ENCODE measurements around the gene GPRC5C.

The GPRC5C gene

DNA sequence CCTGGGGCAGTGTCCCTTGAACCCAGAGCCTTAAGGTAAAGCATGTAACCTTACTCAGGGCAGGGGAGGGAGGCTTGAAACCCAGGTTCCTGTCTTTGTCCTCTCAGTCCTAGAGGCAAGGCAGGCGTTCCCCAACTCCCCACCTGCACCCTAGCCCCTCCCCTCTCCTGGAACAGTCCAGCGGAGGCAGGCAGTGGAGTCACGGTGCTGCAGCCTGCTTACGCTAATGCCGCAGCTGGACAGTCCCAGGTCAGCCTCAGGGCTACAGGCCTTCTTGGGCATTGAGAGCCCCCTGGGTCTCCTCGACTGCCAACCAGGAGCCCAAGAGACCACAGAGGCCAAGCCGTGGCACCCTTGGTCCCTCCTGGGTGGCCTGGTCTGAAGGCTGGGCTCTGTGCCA is 27.7 kb downstream of the GPRC5C start:
- TF ChIP-seq CTCF (IDR thresholded peaks at IDR 0.05; ENCODE audit: borderline replicate concordance, control extremely low read depth, extremely low read depth, insufficient read depth, missing control alignments), result no peak
- in situ Hi-C loops (cut with MboI; ENCODE audit: low sequenced_read_pairs, unreplicated experiment), result no loop called here
- DNase-seq (ENCODE audit: low spot score), result no peak

DNA sequence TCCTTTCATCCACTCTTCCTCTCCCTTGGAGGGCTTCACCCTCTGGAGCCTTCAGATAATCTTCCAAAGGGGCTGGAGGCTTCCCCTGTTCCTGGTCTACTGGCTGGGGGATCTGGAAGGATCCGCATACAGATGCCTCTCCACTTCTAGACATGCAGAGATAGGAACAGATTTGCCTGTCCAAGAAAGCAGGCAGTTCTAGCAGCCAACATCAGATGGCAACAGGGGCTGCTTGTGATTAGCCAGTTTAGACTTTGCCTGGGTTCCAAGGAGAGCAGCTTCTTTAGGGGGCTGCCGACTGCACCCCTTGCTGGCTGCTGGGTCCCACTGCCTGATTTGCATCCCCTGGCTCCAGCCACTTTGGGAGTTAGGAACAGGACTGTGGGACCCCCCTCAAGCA is 28.4 kb downstream of the GPRC5C start:
- in situ Hi-C loops (cut with MboI; ENCODE audit: low sequenced_read_pairs, unreplicated experiment), result no loop called here
- TF ChIP-seq CTCF (IDR thresholded peaks at IDR 0.05; ENCODE audit: borderline replicate concordance, control extremely low read depth, extremely low read depth, insufficient read depth, missing control alignments), result peak; percentile 35
- no peak for DNase-seq (ENCODE audit: low spot score)

DNA sequence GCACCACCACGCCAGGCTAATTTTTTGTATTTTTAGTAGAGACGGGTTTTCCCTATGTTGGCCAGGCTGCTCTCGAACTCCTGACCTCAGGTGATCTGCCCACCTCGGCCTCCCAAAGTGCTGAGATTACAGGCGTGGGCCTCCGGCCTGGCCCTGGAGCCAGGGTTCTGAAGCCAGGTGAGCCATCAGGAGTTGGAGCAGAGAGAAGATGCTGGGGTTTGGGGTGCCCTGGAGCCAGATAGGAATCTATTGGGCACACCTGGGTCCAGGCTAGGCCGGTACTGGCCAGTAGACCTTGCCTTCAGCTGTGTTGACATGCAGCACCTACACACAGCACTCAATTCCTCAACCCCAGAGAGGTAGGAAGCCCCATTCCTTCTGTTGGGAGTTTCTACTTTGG is 29.1 kb downstream of the GPRC5C start:
- in situ Hi-C loops (cut with MboI; ENCODE audit: low sequenced_read_pairs, unreplicated experiment), result no loop called here
- TF ChIP-seq CTCF (IDR thresholded peaks at IDR 0.05; ENCODE audit: borderline replicate concordance, control extremely low read depth, extremely low read depth, insufficient read depth, missing control alignments), result no peak
- no peak for DNase-seq (ENCODE audit: low spot score)

DNA sequence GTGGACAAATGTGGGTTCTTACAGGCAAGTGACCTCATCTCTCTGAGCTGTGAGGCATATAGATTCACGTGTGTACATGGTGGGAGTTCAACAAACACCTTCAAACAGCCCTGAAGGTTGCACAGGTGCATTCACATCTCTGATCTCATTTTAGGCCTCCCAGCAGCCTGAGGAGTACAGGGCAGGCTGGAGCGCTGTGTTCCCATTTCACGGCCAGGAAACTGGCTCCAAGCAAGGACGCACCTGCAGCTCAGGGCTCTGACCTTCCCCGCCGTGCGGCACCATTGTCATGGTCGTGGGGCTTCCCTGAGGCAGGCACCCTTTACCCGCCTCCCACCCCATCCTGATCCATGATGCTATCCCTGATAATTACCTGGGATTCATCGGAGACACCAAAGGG is 29.7 kb downstream of the GPRC5C start:
- in situ Hi-C loops (cut with MboI; ENCODE audit: low sequenced_read_pairs, unreplicated experiment), result no loop called here
- no peak for DNase-seq (ENCODE audit: low spot score)

GRCh38 chr17:74464730-74465377 is 33.0 kb downstream of the GPRC5C start:
- in situ Hi-C loops (cut with MboI; ENCODE audit: low sequenced_read_pairs, unreplicated experiment), result no loop called here
- no peak for TF ChIP-seq CTCF (IDR thresholded peaks at IDR 0.05; ENCODE audit: borderline replicate concordance, control extremely low read depth, extremely low read depth, insufficient read depth, missing control alignments)
- no peak for DNase-seq (ENCODE audit: low spot score)

More for the DNA sequence above, 29.7 kb downstream of the GPRC5C start:
- no peak for TF ChIP-seq CTCF (IDR thresholded peaks at IDR 0.05; ENCODE audit: borderline replicate concordance, control extremely low read depth, extremely low read depth, insufficient read depth, missing control alignments)

DNA sequence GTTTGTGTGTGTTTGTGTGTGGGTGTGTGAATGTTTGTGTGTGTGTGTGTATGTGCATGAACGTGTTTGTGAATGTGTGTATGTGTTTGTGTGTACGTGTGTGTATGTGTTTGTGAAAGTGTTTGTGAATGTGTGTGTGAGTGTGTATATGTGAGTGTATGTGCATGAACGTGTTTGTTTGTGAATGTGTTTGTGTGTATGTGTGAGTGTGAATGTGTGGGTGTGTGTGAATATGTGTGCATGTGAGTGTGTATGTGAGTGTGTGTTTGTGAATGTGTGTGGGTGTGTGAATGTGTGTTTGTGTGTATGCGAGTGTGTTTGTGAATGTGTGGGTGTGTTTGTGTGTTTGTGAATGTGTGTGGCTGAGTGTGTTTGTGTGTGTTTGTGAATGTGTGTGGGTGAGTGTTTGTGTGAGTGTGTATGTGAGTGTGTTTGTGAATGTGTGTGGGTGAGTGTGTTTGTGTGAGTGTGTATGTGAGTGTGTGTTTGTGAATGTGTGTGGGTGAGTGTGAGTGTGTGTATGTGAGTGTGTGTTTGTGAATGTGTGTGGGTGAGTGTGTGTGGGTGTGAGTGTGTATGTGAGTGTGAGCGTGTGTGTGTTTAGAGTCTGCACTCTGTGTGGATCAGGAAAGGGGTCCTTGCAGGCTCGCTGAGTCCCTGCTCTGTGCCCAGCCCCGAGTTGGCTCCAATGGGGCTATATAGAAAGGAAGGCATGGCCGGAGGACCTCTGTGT is 33.7 kb downstream of the GPRC5C start:
- TF ChIP-seq CTCF (IDR thresholded peaks at IDR 0.05; ENCODE audit: borderline replicate concordance, control extremely low read depth, extremely low read depth, insufficient read depth, missing control alignments), result no peak

More for the DNA sequence above, 33.7 kb downstream of the GPRC5C start:
- DNase-seq (ENCODE audit: low spot score), result no peak
- in situ Hi-C loops (cut with MboI; ENCODE audit: low sequenced_read_pairs, unreplicated experiment), result no loop called here

Data from GM13976 (cell line).